Mucosa of gallbladder (tissue), 1 donor: Measurements from ENCODE around the gene BARHL1. TPM values are rescaled to one million over a fixed set of nuclear protein-coding genes. Genes with fewer than 3 reads are reported as not detected.

Experiments used
- DNase-seq: peaks from one replicate; pipeline ENCODE4 v3.0.0-alpha.2; 2020; ENCODE audit warnings: low spot score
- total RNA-seq: library from RNA; stranded (reverse); gene quantifications from one replicate; pipeline ENCODE4 v1.2.1, GENCODE V29; 2021
- donor health status: DM: no; HTN: no; CAD: no.

BARHL1 gene
- total RNA-seq, 1 donor from 2014 or later: not detected

- no peak for DNase-seq
These were observed 4.6 kb downstream of the BARHL1 start for GRCh38 chr9:132586830-132587591.

- DNase-seq: no peak
These were observed 5.2 kb downstream of the BARHL1 start for GRCh38 chr9:132587592-132587955.

GRCh38 chr9:132588098-132588497 lies 5.7 kb downstream of the BARHL1 start:
- no peak for DNase-seq

- no peak for DNase-seq
These were observed 6.2 kb downstream of the BARHL1 start for GRCh38 chr9:132588501-132589147.

GRCh38 chr9:132589148-132590036 lies 7.0 kb downstream of the BARHL1 start:
- DNase-seq: no peak

- DNase-seq: no peak
These were observed 7.6 kb downstream of the BARHL1 start for GRCh38 chr9:132590037-132590317.

GRCh38 chr9:132590318-132591182 lies 8.1 kb downstream of the BARHL1 start:
- no peak for DNase-seq

- no peak for DNase-seq
These were observed 8.8 kb downstream of the BARHL1 start for GRCh38 chr9:132591244-132591643.

- no peak for DNase-seq
These were observed 9.4 kb downstream of the BARHL1 start for GRCh38 chr9:132591751-132592314.

GRCh38 chr9:132592451-132592850 lies 10.0 kb downstream of the BARHL1 start:
- DNase-seq: no peak

GRCh38 chr9:132594412-132594811 lies 12.0 kb downstream of the BARHL1 start:
- DNase-seq: no peak

GRCh38 chr9:132595319-132595718 lies 12.9 kb downstream of the BARHL1 start:
- DNase-seq: no peak

GRCh38 chr9:132596200-132596599 lies 13.8 kb downstream of the BARHL1 start:
- no peak for DNase-seq

- DNase-seq: peak; percentile 42
These were observed 14.8 kb downstream of the BARHL1 start for GRCh38 chr9:132597073-132597775.

GRCh38 chr9:132600326-132600984 lies 18.0 kb downstream of the BARHL1 start:
- no peak for DNase-seq

GRCh38 chr9:132602207-132602606 lies 19.8 kb downstream of the BARHL1 start:
- no peak for DNase-seq

GRCh38 chr9:132605387-132605786 lies 23.0 kb downstream of the BARHL1 start:
- no peak for DNase-seq

GRCh38 chr9:132606066-132606465 lies 23.7 kb downstream of the BARHL1 start:
- DNase-seq: no peak

GRCh38 chr9:132609184-132609583 lies 26.8 kb downstream of the BARHL1 start:
- DNase-seq: no peak

GRCh38 chr9:132609829-132610228 lies 27.4 kb downstream of the BARHL1 start:
- DNase-seq: no peak
